ENCODE results near the gene ANKRD27. TPM values are rescaled to one million over a fixed set of nuclear protein-coding genes. Genes with fewer than 3 reads are reported as not detected.

Gene ANKRD27
- total RNA-seq, 1 donor from 2014 or later, result 23.4 TPM

DNA sequence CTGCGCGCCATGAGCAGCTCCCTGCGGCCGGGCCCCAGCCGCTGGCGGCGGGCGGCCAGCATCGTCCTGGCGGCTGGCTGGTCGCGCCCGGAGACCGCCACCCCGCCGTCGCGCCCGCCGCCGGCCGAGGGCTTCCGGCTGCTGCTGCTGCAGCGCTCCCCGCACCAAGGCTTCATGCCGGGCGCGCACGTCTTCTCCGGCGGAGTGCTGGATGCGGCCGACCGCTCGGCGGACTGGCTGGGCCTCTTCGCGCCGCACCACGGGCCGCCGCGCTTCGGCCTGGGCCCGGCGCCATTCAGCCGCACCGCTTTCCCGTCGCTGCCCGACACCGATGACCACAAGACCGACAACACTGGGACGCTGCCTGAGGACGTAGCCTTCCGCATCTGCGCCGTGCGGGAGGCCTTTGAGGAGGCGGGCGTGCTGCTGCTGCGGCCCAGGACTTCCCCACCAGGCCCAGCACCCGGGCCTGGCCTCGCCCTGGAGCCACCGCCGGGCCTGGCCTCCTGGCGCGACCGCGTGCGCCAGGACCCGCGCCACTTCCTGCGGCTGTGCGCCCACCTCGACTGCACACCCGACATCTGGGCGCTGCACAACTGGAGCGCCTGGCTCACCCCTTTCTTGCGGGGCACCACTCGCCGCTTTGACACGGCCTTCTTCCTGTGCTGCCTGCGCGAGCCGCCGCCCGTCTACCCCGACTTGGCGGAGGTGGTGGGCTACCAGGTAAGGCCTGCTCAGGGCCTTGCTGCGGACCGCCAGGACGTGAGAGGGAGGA lies 17.2 kb upstream of the ANKRD27 start:
- peak; percentile 81 for DNase-seq
- ATAC-seq, result peak; percentile 77
- intact Hi-C loops (cut with micrococcal nuclease), result no loop called here

- intact Hi-C loops (cut with micrococcal nuclease), result no loop called here
- ATAC-seq (peak; percentile 97), DNase-seq (peak; percentile 94)
Observed at GRCh38 chr19:32691291-32691951, 16.4 kb upstream of the ANKRD27 start, which contains the start of gene NUDT19. Gene NUDT19 (plus strand): TSS chr19:32691821. CDS start chr19:32691961, 140 bp downstream.

DNA sequence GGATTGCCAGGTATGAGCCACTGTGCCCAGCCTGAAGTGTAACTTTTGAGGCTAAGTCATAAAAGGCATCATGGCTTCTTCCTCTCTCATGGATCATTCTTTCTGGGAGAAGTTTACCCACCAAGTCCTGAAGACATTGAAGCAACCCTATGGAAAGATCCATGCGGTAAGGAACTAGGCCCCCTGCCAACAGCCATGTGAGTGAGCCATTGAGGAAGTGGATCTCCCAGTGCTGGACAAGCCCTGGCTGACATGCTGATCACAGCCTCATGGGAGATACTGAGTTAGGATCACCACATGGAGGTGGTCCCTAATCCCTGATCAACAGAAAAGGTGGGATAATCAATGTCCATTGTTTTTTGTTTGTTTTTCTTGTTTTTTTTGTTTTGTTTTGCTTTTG lies 13.3 kb upstream of the ANKRD27 start:
- peak; percentile 48 for DNase-seq
- intact Hi-C loops (cut with micrococcal nuclease), result no loop called here

GRCh38 chr19:32687681-32688080 lies 12.7 kb upstream of the ANKRD27 start:
- ATAC-seq (no peak), DNase-seq (no peak)
- intact Hi-C loops (cut with micrococcal nuclease), result no loop called here

More for the DNA sequence above, 13.3 kb upstream of the ANKRD27 start:
- no peak for ATAC-seq

GRCh38 chr19:32686847-32687475 lies 12.0 kb upstream of the ANKRD27 start:
- ATAC-seq, result no peak
- DNase-seq, result no peak
- intact Hi-C loops (cut with micrococcal nuclease), result no loop called here

DNA sequence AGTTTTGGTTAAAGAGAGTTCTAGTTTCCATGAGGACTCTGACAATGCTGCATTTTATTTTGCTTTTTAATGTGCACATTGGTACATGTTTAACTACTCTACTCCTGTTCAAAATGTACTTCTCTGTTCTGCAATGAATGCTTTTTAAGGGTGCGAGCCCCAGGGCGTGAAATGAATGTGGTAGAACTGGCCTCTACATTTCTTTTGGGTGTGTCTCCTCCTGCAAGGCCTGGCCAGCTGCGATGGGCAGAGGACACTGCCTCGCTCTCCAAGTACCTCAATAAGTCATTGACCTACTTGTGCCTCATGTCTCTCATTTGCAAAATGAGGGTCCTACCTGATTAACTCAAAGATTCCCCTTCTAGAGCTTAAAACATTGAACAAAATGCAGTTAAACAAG lies 7.3 kb upstream of the ANKRD27 start:
- DNase-seq (no peak), ATAC-seq (no peak)
- intact Hi-C loops (cut with micrococcal nuclease), result no loop called here

GRCh38 chr19:32680986-32681385 lies 6.0 kb upstream of the ANKRD27 start:
- intact Hi-C loops (cut with micrococcal nuclease), result no loop called here
- DNase-seq (no peak), ATAC-seq (no peak)

DNA sequence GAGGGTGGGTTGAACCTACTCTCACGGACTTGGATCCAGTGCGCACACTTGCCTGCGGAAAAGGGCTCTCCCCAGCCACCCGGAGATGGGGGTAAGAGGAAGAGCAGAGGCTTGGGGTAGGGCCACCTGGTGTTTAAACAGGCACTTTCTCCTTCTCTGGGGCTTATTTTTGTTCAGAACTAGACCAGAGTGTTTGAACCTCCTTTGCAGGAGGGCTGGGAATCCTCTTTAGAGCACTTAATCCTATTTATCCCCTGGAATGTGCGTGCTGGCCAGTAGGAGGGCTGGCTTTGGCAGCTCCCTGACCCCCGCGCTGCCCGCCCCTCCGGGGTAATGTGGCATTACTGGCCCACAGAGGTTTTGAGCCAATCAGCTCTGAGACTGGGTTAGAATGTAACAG lies 2.7 kb upstream of the ANKRD27 start:
- intact Hi-C loops (cut with micrococcal nuclease), result no loop called here
- peak; percentile 35 for DNase-seq
- ATAC-seq, result no peak

- intact Hi-C loops (cut with micrococcal nuclease), result no loop called here
- ATAC-seq (no peak), DNase-seq (no peak)
Observed at GRCh38 chr19:32676895-32677359, 1.9 kb upstream of the ANKRD27 start.

DNA sequence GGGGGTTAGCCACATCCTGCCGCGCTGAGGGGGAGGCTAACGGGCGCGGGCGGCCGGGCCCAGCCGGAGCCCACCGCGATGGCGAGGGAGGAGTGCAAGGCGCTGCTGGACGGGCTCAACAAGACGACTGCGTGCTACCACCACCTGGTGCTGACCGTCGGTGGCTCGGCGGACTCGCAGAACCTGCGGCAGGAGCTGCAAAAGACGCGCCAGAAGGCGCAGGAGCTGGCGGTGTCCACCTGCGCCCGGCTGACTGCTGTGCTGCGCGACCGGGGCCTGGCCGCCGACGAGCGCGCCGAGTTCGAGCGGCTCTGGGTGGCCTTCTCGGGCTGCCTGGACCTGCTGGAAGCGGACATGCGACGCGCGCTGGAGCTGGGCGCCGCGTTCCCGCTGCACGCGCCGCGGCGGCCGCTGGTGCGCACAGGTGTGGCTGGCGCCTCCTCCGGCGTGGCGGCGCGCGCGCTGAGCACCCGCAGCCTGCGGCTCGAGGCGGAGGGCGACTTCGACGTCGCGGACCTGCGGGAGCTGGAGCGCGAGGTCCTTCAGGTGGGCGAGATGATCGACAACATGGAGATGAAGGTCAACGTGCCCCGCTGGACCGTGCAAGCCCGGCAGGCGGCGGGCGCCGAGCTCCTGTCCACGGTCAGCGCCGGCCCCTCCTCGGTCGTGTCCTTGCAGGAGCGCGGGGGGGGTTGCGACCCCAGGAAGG lies 1.4 kb upstream of the ANKRD27 start:
- ATAC-seq (peak; percentile 9), DNase-seq (peak; percentile 46)
- intact Hi-C loops (cut with micrococcal nuclease), result no loop called here

GRCh38 chr19:32675720-32676185 lies 773 bp upstream of the ANKRD27 start, which contains the start of gene RGS9BP:
Gene RGS9BP (plus strand): TSS chr19:32675848. CDS start chr19:32676264, 416 bp downstream.
- intact Hi-C loops (cut with micrococcal nuclease), result no loop called here
- peak; percentile 86 for ATAC-seq
- peak; percentile 94 for DNase-seq

DNA sequence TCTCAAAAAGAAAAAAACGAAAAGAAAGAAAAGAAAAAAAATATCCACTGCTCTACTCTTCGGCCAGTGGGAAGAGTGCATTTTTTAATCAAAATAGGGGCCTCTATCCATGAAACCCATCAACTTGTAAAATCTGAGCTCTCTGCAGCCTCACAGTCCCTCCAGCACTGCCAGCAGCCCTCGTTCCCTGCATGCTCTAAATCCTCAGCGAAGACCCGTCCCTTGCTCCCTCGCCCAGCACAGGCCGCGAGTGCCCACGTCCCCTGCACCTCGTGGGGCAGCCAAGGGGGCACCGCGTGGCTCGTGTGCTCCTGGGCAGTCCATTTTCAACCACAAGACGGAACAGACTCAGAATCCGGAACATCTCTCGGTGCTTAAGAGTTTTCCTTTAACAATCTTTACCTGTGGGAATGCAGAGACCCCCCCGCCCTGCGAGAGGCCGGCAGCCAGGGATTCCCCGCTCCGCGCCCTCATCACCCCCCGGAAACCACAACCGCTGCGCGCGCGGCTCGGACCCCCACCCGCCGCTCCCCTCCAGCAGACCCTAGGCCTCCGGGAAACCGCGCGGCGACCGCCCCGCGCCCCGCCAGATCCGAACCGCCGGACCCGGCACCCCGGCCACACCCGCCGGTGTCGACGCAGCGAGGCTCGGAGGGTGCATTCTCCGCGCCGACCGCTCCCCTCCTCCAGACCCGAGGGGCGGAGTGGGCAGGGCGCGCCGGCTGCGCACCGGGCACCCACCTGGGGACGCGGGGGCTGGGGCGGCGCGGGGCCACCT lies 638 bp downstream of the ANKRD27 start:
- intact Hi-C loops (cut with micrococcal nuclease), result no loop called here
- no peak for DNase-seq
- no peak for ATAC-seq

DNA sequence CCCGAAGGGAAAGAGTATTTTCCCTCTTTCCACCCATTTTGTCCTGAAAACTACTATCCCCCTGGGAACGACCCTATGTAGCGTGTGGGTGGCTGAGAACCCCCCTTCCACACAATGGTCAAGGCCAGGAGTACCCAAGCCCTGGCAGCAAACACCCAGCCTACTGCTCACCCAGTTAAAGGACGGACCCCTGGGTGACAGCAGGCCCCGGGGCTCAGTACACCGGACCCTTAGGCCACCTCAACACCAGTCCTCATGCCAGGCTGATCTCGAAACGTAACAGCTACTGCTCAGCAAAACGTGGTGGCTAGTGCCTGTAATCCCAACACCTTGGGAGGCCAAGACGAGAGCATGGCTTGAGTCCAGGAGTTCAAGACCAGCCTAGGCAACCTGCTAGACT lies 1.4 kb downstream of the ANKRD27 start:
- DNase-seq (no peak), ATAC-seq (no peak)
- intact Hi-C loops (cut with micrococcal nuclease), result no loop called here

- intact Hi-C loops (cut with micrococcal nuclease), result no loop called here
- ATAC-seq, result no peak
- no peak for DNase-seq
Observed at GRCh38 chr19:32672841-32673240, 2.1 kb downstream of the ANKRD27 start.

- intact Hi-C loops (cut with micrococcal nuclease), result no loop called here
- ATAC-seq, result no peak
- DNase-seq, result no peak
Observed at GRCh38 chr19:32671883-32672593, 2.9 kb downstream of the ANKRD27 start.

- intact Hi-C loops (cut with micrococcal nuclease), result no loop called here
- no peak for ATAC-seq
- no peak for DNase-seq
Observed at GRCh38 chr19:32669310-32669709, 5.7 kb downstream of the ANKRD27 start.

DNA sequence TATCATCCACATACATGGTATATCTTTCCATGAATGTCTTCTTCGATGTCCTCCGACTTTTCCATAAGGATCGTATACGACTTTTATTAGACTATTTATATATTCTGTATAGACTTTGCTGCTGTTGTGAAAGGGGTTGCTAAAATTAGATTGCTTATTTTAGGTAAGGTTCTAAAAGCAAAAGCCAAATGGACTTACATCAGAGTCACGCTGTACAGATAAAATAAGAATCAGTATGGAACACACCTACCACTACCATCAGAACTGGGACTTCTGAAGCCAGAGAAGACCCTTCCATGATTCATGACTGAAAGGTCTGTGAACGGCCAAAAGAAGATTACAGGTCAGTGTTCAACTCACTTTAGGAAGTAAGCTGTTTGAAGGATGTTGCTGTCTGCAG lies 8.9 kb downstream of the ANKRD27 start:
- peak; percentile 81 for ATAC-seq
- DNase-seq, result no peak
- intact Hi-C loops (cut with micrococcal nuclease), result no loop called here

DNA sequence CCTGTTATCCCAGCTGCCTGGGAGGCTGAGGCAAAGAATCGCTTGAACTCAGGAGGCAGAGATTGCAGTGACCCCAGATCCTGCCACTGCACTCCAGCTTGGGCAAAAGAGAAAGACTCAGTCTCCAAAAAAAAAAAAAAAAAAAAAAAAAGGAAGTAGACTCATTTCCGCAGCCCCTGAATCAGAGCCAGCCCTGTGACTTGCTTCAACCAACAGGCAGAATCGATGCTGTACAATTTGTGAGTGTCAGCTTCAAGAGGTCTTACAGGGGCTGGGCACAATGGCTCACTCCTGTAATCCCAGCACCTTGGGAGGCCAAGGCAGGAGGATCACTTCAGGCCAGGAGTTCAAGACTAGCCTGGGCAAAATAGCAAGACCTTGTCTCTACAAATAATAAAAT lies 12.8 kb downstream of the ANKRD27 start:
- DNase-seq (no peak), ATAC-seq (no peak)
- intact Hi-C loops (cut with micrococcal nuclease), result no loop called here

All from left ventricle myocardium superior (tissue), 1 donor.